Measurements from ENCODE around the gene TBRG4.

Gene TBRG4

DNA sequence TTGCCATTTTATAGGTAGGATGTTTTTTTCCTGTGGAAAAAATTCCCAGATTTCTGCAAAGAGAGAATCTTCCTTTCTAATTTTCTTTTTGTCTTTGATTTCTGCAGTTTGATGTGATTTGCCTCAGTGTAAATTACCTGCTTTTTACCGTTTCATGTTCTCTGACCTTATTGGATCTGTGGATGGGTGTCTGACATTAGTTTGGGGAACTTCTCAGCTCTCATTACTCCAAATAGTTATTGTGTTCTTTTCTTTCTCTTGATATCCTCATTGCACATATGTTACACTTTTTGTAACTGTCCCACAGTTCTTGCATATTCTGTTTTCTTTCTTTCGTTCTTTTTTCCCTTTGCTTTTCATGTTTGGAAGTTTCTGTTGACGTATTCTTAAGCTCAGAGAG, 51.2 kb downstream of the TBRG4 start:
- Histone ChIP-seq H3K4me3 (ENCODE audit: severe bottlenecking) (no peak overlapping the region), H3K27me3 (ENCODE audit: insufficient read depth, poor library complexity, severe bottlenecking) (no peaks in the 10 kb centered on the region), H3K27ac (ENCODE audit: poor library complexity, severe bottlenecking) (no peak overlapping the region), H3K9me3 (ENCODE audit: severe bottlenecking) (no peaks in the 10 kb centered on the region), H3K4me1 (ENCODE audit: insufficient read depth, poor library complexity, severe bottlenecking) (no peaks in the 10 kb centered on the region), H3K36me3 (ENCODE audit: low read depth) (peaks cover 13% of the 10 kb centered on the region; the same call in 1 of the 2 replicates)
- ATAC-seq (ENCODE audit: low read depth): no peak
- TF ChIP-seq, protein P1, sequence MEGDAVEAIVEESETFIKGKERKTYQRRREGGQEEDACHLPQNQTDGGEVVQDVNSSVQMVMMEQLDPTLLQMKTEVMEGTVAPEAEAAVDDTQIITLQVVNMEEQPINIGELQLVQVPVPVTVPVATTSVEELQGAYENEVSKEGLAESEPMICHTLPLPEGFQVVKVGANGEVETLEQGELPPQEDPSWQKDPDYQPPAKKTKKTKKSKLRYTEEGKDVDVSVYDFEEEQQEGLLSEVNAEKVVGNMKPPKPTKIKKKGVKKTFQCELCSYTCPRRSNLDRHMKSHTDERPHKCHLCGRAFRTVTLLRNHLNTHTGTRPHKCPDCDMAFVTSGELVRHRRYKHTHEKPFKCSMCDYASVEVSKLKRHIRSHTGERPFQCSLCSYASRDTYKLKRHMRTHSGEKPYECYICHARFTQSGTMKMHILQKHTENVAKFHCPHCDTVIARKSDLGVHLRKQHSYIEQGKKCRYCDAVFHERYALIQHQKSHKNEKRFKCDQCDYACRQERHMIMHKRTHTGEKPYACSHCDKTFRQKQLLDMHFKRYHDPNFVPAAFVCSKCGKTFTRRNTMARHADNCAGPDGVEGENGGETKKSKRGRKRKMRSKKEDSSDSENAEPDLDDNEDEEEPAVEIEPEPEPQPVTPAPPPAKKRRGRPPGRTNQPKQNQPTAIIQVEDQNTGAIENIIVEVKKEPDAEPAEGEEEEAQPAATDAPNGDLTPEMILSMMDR (IDR thresholded peaks at IDR 0.05; ENCODE audit: poor library complexity, severe bottlenecking): no peak
- no peak for DNase-seq (ENCODE audit: low spot score)

DNA sequence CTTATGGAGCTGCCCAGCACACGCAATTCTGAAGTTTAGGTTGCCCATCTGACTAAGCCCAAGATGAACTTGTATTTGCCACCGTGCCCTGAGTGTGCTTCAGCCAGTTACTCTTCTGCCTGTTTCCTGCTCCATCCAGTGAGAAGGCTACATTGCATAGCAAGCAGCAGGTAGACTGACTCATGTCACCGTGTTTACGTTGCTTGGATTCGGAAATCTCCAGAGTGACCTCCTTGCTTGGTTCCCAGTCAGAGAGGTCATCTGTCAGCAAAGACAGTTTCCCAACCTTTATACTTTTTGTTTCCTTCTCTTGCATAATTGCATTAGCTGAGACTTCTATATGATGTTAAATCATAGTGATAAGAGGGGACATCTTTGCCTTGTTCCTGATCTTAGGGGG, 53.6 kb downstream of the TBRG4 start:
- H3K36me3 ChIP-seq (ENCODE audit: low read depth): peaks cover 7% of the 10 kb centered on the region; the same call in 1 of the 2 replicates
- no peaks in the 10 kb centered on the region for H3K27me3 ChIP-seq (ENCODE audit: insufficient read depth, poor library complexity, severe bottlenecking)
- H3K4me3 ChIP-seq (ENCODE audit: severe bottlenecking): no peak overlapping the region
- DNase-seq (ENCODE audit: low spot score) (no peak), ATAC-seq (ENCODE audit: low read depth) (no peak)
- TF ChIP-seq, protein P1 (IDR thresholded peaks at IDR 0.05; ENCODE audit: poor library complexity, severe bottlenecking): no peak
- H3K27ac ChIP-seq (ENCODE audit: poor library complexity, severe bottlenecking): no peak overlapping the region
- H3K4me1 ChIP-seq (ENCODE audit: insufficient read depth, poor library complexity, severe bottlenecking): no peaks in the 10 kb centered on the region
- H3K9me3 ChIP-seq (ENCODE audit: severe bottlenecking): no peaks in the 10 kb centered on the region

DNA sequence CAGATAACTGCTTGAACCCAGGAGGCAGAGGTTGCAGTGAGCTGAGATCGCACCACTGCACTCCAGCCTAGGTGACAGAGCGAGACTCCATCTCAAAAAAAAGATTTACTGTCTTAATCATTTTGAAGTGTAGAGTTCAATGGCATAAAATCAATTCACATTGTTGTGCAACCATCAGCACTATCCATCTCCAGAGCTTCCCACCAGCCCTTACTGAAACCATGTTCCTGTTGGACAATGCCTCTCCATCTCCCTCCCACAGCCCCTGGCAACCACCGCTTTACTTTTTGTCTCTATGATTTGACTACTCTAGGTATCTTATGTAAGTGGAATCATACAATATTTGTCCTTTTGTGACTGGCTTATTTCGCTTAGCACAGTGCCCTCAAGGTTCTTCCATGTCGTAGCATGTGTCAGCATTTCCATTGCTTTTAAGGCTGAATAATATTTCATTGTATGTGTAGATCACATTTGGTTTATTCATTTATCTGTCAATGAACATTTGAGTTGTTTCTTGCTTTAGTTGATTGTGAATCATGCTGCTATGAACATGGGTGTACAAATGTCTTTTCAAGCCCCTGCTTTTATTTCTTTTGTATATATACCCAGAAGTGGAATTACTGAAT, 55.8 kb downstream of the TBRG4 start:
- Histone ChIP-seq H3K27me3 (ENCODE audit: insufficient read depth, poor library complexity, severe bottlenecking) (no peaks in the 10 kb centered on the region), H3K4me3 (ENCODE audit: severe bottlenecking) (no peak overlapping the region), H3K4me1 (ENCODE audit: insufficient read depth, poor library complexity, severe bottlenecking) (no peaks in the 10 kb centered on the region), H3K36me3 (ENCODE audit: low read depth) (peaks cover 7% of the 10 kb centered on the region; the same call in 1 of the 2 replicates), H3K9me3 (ENCODE audit: severe bottlenecking) (no peaks in the 10 kb centered on the region), H3K27ac (ENCODE audit: poor library complexity, severe bottlenecking) (no peak overlapping the region)
- DNase-seq (ENCODE audit: low spot score) (no peak), ATAC-seq (ENCODE audit: low read depth) (no peak)
- TF ChIP-seq, protein P1 (IDR thresholded peaks at IDR 0.05; ENCODE audit: poor library complexity, severe bottlenecking): no peak

DNA sequence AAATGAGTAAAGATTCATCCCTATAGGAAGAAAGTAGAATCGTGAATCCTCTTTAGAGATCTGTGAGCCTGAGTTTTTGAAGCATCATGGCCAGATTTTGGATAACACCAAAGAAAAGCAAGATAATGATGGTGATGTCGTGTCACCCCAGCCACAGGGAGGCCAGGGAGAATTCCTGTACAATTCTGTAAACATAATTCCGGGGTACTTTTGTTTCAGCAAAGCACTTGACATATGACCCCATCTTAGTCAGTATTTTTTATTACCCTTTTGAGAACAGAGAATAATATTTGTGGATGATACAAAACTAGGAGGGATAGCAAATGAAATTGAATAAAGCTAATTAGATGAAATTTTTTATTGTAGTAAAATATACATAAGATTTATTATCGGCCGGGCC, 56.5 kb downstream of the TBRG4 start:
- no peak for DNase-seq (ENCODE audit: low spot score)
- peaks cover 5% of the 10 kb centered on the region for H3K36me3 ChIP-seq (ENCODE audit: low read depth)
- ATAC-seq (ENCODE audit: low read depth): no peak
- H3K27ac ChIP-seq (ENCODE audit: poor library complexity, severe bottlenecking): no peak overlapping the region
- no peaks in the 10 kb centered on the region for H3K9me3 ChIP-seq (ENCODE audit: severe bottlenecking)
- no peaks in the 10 kb centered on the region for H3K27me3 ChIP-seq (ENCODE audit: insufficient read depth, poor library complexity, severe bottlenecking)
- TF ChIP-seq, protein P1 (IDR thresholded peaks at IDR 0.05; ENCODE audit: poor library complexity, severe bottlenecking): no peak
- no peak overlapping the region for H3K4me3 ChIP-seq (ENCODE audit: severe bottlenecking)
- H3K4me1 ChIP-seq (ENCODE audit: insufficient read depth, poor library complexity, severe bottlenecking): no peaks in the 10 kb centered on the region

DNA sequence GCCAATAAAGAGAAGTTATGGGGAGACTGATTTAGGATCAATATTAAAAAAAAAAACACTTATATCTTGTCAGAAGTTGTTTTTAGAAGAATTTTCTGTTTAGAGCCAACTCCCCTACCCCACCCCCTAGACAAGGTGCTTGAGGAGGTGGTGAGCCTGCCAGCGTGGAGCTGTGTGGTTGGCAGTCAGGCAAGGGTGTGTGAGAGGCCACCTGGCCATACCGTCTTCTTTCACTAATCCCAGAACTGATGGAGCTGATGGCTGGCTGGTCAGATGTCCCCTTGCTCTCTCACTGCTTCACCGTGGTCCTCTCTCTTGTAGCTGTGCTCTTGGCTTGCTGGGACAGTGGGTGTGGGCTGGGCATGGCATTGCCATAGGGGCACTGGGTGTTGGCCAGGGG, 57.1 kb downstream of the TBRG4 start:
- no peak overlapping the region for H3K4me3 ChIP-seq (ENCODE audit: severe bottlenecking)
- H3K36me3 ChIP-seq (ENCODE audit: low read depth): peaks cover 10% of the 10 kb centered on the region
- TF ChIP-seq, protein P1 (IDR thresholded peaks at IDR 0.05; ENCODE audit: poor library complexity, severe bottlenecking): no peak

More for the DNA sequence above, 57.1 kb downstream of the TBRG4 start:
- H3K9me3 ChIP-seq (ENCODE audit: severe bottlenecking): no peaks in the 10 kb centered on the region
- H3K27me3 ChIP-seq (ENCODE audit: insufficient read depth, poor library complexity, severe bottlenecking): no peaks in the 10 kb centered on the region
- H3K27ac ChIP-seq (ENCODE audit: poor library complexity, severe bottlenecking): no peak overlapping the region
- no peak for DNase-seq (ENCODE audit: low spot score)
- H3K4me1 ChIP-seq (ENCODE audit: insufficient read depth, poor library complexity, severe bottlenecking): no peaks in the 10 kb centered on the region
- no peak for ATAC-seq (ENCODE audit: low read depth)

Data from RWPE2 (cell line).